H1 (cell line): ENCODE measurements around the gene PFKFB1. TPM values are rescaled to one million over a fixed set of nuclear protein-coding genes. Genes with fewer than 3 reads are reported as not detected.

Experiments
- BACH1 ChIP-seq: IDR thresholded peaks from 2 replicates; pipeline ENCODE4 v1.6.1; 2012; ENCODE audit warnings: low read length, improper control_type of control experiment
- CHD7 ChIP-seq: fragments of 300-600 bp; sonication (generic); IDR thresholded peaks from 2 replicates; pipeline ENCODE4 v1.7.1; 2012; ENCODE audit warnings: low read length, moderate library complexity, mild to moderate bottlenecking, inconsistent platforms; ENCODE audit not compliant: insufficient replicate concordance
- EGR1 ChIP-seq: IDR thresholded peaks from 2 replicates; pipeline ENCODE4 v1.6.1; 2011; ENCODE audit warnings: low read depth, low read length, borderline replicate concordance
- MAFK ChIP-seq: IDR thresholded peaks from 2 replicates; pipeline ENCODE4 v1.6.1; 2012; ENCODE audit warnings: low read depth, mild to moderate bottlenecking, improper control_type of control experiment, low read length
- POU5F1 ChIP-seq: IDR thresholded peaks from 2 replicates; pipeline ENCODE4 v1.6.1; 2011; ENCODE audit warnings: low read depth, mild to moderate bottlenecking, low read length, moderate library complexity
- RAD21 ChIP-seq, 2 experiments: IDR thresholded peaks in 1 of 2; conservative IDR thresholded peaks in 1 of 2; 2 replicates each; pipeline ENCODE4 v1.6.1; 2011; ENCODE audit warnings: low read depth in 2 of 2, low read length in 2 of 2, improper control_type of control experiment in 1 of 2, inconsistent platforms in 1 of 2, mild to moderate bottlenecking in 1 of 2, moderate library complexity in 1 of 2
- SUZ12 ChIP-seq: fragments of 200-600 bp; sonication (generic); IDR thresholded peaks from 2 replicates; pipeline ENCODE4 v1.6.1; 2012; ENCODE audit warnings: mild to moderate bottlenecking, inconsistent platforms, low read length, moderate library complexity, mixed read lengths
- YY1 ChIP-seq: IDR thresholded peaks from 2 replicates; pipeline ENCODE4 v1.6.1; 2011; ENCODE audit warnings: low read depth, mild to moderate bottlenecking, low read length
- polyA plus RNA-seq, 7 experiments: library from polyadenylated mRNA; depleted of rRNA in 3 of 7; stranded (reverse) in 5 of 7; unstranded in 2 of 7; fragments of >200 nt in 5 of 7; fragments of 200-250 nt in 2 of 7; gene quantifications; 1 replicate in 5 of 7; 2 replicates in 1 of 7; 4 replicates in 1 of 7; pipeline versions ENCODE4 v1.2.1 to v1.2.3, GENCODE V29; 2011 to 2013; ENCODE audit warnings: missing spikeins in 2 of 7, mixed read lengths in 2 of 7
- total RNA-seq: library from RNA; stranded (reverse); fragmentation: NEBNext Ultra II Directional; extraction: Animal tissue kit (Norgen Biotek cat#: 25700); gene quantifications from 2 replicates; pipeline ENCODE4 v1.2.1, GENCODE V29; 2021

Gene PFKFB1
- total and polyA plus RNA-seq, 2 of the 8 experiments (the other 6 are each of a cell fraction or from before 2014, with no cell fraction given), result 0.26 to 0.30 TPM

GRCh38 chrX:54909941-54910340 is 84.0 kb downstream of the PFKFB1 start (continued):
- TF ChIP-seq CHD7, result no peak
- TF ChIP-seq POU5F1, result no peak
- TF ChIP-seq MAFK, result no peak
- no peak for TF ChIP-seq EGR1
- TF ChIP-seq BACH1, result no peak
- TF ChIP-seq SUZ12, result no peak
- TF ChIP-seq YY1, result no peak
- no peak for TF ChIP-seq RAD21 (IDR thresholded peaks at IDR 0.05 in 1 of 2, conservative IDR thresholded peaks at IDR 0.05 in 1 of 2; ENCODE audit: low read depth in 2 of 2, low read length in 2 of 2)
